ENCODE data around the gene PPP4R4.
"Not testable (repeated sequence)": the region's sequence is repeated elsewhere in the genome, so short reads cannot be mapped to it uniquely, and the experiment has no call there.

Gene PPP4R4

DNA sequence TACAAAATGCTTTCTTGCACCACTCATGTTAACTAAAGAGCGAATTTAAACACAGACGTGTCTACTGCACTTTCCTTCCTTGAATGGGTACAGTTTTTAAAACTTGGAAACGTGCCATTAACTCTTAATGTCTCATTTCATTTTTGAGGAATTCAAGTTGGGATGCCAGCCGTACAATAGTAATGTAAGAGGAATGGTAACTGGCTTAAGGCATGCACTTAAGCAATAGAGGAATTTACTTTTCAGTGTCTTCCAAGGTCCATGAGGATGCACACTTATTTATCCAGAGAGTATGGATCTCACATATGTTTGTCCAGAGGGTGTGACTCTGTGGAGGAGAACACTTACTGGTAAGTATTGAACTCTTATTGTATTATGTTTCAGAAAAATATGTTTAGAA lies 52.9 kb downstream of the PPP4R4 start:
- intact Hi-C loops (cut with DNase I), result no loop called here
- DNase-seq, result no peak

DNA sequence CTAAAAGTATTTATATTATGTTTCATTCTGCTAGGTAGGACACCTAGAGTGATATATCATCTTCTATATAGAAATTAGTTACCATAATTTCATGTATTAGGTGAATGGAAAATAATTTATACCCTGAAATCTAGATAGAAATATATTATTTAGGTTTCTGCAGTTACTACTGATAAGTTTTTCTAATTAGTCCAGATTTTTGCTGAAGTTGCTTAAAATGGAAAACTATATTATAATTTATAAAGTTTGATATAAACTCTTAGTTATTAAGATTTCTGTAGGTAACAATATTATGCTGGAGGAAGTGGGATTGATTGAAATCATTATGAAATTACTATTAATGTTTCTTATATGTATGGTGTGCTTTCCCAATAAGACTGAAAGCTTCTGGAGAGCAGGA lies 62.9 kb downstream of the PPP4R4 start:
- DNase-seq, result no peak
- intact Hi-C loops (cut with DNase I), result no loop called here

- DNase-seq, result no peak
- intact Hi-C loops (cut with DNase I), result no loop called here
Measured at GRCh38 chr14:94237983-94238382, 63.9 kb downstream of the PPP4R4 start.

GRCh38 chr14:94239406-94239805 lies 65.3 kb downstream of the PPP4R4 start:
- intact Hi-C loops (cut with DNase I), result no loop called here
- peak in 4 of 42 donors; percentile 3 to 55 (median 32) for DNase-seq

GRCh38 chr14:94244182-94244581 lies 70.1 kb downstream of the PPP4R4 start:
- intact Hi-C loops (cut with DNase I), result no loop called here
- DNase-seq, result no peak

DNA sequence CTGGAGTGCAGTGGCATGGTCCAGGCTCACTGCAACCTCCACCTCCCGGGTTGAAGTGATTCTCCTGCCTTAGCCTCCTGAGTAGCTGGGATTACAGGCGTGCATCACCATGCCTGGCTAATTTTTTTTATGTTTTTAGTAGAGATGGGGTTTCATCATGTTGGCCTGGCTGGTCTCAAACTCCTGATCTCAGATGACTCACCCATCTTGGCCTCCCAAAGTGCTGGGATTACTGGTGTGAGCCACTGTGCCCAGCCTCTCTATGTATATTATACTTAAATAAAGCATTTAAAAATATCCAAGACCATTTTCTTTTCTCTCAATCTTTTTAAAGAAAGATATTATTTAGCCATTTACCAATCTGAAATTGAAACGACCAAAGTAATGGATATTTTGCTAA lies 90.1 kb downstream of the PPP4R4 start:
- intact Hi-C loops (cut with DNase I); DNase-seq: not testable (repeated sequence)

- DNase-seq, result no peak
- intact Hi-C loops (cut with DNase I), result no loop called here
Measured at GRCh38 chr14:94267352-94267751, 93.2 kb downstream of the PPP4R4 start.

- DNase-seq; intact Hi-C loops (cut with DNase I): not testable (repeated sequence)
Measured at GRCh38 chr14:94268582-94268981, 94.5 kb downstream of the PPP4R4 start.

DNA sequence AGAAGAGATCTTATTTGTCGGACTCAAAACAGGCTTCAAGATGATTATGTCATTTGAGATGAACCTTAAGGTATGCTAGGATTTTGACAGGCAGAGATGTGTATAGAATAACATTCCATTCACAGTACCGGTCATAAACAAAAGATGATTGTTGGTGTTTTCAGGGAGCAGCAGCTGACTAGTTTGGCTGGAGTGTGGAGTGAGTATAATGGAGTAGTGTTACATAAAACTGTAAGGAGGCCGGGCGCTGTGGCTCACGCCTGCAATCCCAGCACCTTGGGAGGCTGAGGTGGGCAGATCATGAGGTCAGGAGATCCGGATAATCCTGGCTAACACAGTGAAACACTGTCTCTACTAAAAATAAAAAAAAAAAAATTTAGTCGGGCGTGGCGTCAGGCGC lies 95.0 kb downstream of the PPP4R4 start:
- intact Hi-C loops (cut with DNase I), result no loop called here
- peak in 37 of 42 donors; percentile 11 to 86 (median 56) for DNase-seq

DNA sequence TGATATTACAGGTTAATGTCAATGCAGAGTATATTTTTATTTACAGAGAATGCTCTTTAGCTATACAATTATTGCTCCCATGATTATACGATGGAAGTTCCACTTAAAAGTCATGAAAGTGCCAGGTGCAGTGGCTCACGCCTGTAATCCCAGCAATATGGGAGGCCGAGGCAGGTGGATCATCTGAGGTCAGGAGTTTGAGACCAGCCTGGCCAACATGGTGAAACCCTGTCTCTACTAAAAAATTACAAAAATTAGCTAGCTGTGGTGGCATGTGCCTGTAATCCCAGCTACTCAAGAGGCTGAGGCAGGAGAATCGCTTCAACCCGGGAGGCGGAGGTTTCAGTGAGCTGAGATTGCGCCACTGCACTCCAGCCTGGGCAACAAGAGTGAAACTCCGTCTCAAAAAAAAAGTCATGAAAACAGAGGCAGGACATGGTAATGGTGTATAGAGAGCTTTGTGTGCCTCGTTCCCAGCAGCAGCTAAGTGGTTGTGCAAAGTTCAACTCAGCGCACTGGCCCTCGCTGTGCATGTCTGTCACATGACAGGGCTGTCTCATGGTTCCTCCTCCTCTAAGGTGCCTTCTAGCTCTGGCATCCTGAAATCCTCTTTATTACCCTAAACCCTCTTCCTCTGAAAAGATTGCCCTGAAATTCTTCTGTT lies 102.9 kb downstream of the PPP4R4 start:
- DNase-seq, result not testable (repeated sequence)

GRCh38 chr14:94278731-94279130 lies 104.6 kb downstream of the PPP4R4 start:
- no peak for DNase-seq
- intact Hi-C loops (cut with DNase I), result no loop called here

More for the DNA sequence above, 102.9 kb downstream of the PPP4R4 start:
- intact Hi-C loops (cut with DNase I), result not testable (repeated sequence)

- intact Hi-C loops (cut with DNase I), result no loop called here
- DNase-seq, result no peak
Measured at GRCh38 chr14:94282991-94283723, 109.0 kb downstream of the PPP4R4 start.

DNA sequence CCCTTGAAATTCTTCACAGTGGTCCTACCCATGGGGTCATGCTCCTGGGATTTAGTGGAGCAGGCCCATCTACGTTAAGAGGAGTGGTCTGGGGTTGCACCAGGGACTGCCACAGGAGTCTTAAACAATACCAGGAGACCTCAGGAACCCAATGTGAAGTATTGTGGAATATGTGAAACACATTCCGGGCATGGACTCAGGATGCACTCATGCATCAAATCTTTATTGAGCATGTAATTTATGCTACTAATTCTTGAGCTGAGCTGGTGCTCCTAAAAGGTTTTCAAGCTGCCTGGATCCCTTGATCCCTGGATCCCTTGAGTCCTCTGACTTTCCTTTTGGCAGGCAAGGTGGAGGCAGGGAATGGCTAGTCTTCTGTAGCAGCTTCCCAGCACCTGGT lies 110.1 kb downstream of the PPP4R4 start:
- DNase-seq, result no peak
- intact Hi-C loops (cut with DNase I), result no loop called here

GRCh38 chr14:94285158-94285557 lies 111.0 kb downstream of the PPP4R4 start:
- intact Hi-C loops (cut with DNase I), result no loop called here
- DNase-seq, result no peak

DNA sequence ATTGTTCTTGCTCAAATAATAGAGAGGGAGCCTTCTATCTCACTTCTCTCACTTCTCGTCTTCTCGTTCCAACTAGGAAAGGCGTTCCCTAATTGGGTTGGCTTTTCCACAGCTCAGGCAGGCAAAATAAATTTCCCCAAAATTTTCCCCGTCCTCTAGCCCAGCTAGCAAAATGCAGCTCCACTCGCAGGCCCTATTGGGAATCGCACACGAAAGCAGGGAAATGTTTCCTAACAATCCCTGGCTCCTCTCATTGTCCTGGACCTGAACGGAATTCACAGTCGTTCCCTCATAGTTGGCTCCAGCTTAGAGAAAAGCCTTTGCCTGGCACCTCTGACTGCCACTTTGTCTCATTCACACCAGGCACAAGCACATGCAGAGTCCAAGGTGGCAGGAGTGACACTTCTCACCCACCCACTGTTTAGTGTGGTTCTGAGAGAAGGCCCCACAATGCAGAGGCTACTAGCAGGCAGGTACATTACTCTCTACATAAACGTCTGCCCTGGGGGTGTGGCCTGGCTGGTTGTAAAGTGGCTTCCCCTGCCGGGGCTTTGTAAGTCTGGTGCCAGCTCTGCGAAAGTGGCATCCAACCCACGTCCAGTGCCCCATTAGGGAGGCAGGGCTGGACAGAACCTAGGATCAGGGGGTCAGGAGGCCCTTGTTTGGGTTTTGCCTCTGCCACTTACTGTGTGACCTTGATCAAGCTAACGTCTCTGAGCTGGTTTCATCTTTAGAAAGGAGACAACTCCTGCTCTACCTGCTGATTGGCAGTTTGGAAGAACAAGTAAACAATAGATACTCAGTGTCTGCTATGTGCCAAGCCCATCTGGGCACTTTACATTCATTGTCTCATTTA lies 114.7 kb downstream of the PPP4R4 start:
- intact Hi-C loops (cut with DNase I), result no loop called here
- DNase-seq, result no peak

DNA sequence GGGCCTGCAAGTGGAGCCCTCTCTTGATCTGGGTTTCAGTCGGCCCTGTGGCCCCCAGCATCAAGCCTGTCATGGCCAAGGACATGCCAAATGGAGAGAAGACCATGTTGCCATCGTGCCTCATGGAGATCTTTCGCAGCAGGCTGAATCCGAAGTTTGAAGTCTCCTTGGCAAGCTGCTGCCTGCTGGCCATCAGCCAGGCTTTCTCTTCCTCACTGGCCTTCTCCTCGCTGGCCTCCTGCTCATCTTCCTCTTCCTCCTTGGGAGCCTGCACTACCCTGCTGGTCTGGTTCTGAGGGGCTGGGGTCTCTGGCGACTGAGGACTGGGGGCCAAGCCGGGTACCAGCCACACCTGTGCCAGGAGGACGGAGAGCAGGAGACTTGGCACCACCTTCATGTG lies 116.1 kb downstream of the PPP4R4 start:
- intact Hi-C loops (cut with DNase I), result no loop called here
- no peak for DNase-seq

GRCh38 chr14:94291159-94291905 lies 117.2 kb downstream of the PPP4R4 start:
- intact Hi-C loops (cut with DNase I), result no loop called here
- no peak for DNase-seq

- intact Hi-C loops (cut with DNase I), result no loop called here
- DNase-seq, result no peak
Measured at GRCh38 chr14:94291906-94292525, 117.9 kb downstream of the PPP4R4 start.

DNA sequence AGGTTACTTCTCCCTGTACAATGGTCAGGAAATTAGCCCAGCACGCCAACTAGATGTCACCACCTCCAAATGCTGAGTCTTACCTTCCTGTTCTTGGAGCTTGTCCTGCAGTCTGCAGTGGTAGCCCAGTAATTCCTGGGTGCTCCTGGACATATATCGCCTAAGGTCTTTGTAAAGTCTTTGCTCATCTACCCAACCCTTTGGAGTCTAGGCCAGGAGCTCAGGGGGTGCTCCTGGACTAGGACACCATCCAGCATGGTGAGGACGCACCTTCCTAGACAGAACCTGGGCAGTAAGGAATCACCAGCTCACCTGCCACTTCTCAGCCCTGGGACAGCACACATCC lies 118.4 kb downstream of the PPP4R4 start:
- intact Hi-C loops (cut with DNase I), result no loop called here
- DNase-seq, result no peak

All from head of caudate nucleus (tissue), 42 donors.